ENCODE results near the gene COL27A1. TPM values are rescaled to one million over a fixed set of nuclear protein-coding genes. Genes with fewer than 3 reads are reported as not detected.

Gene COL27A1
- total RNA-seq, 4 donors from 2014 or later = 1.0 to 5.7 (median 3.3) TPM

DNA sequence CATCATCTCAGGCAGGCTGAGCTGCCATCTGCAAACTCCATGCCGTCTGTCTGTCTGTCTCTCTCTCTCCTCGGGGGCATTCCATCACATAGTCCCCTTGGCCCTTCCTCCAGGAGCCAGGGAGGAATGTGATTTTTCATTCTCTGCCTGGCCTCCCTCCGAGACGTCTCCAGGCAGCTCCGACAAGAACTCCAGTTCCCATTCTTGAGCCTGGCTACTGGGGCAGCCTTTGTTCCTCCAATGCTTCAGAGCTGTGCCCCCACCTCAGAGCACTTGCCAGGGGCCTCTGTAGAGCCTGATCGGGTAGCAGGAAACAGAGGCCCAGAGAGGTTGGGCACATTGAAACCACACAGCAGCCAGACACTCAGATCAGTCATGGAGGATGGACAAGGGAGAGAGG is 74.0 kb downstream of the COL27A1 start:
- WGBS, 2 donors (ENCODE audit: low coverage in 1 of 2) = 79% methylated on average over 5 of the region's 6 CpGs; no CpG with 5 or more reads in 1 of the 2 donors
- H3K9me3 ChIP-seq = no peaks in the 10 kb centered on the region

DNA sequence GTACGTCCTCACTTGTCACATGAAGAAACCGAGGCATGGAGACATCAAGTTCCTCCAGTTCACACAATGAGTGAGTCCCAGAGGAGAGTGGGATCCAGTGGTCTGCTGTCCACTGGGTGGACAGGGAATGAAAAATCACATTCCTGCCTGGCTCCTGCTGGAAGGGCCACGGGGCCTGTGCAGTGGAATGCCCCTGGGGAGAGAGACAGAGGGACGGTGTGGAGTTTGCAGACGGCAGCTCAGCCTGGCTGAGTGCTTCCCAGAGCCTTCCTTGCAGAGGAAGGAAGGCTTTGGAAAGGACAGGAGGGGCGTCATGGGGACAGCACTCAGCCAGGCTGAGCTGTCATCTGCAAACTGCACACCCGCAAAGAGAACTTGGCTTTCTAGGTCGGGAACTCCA is 74.7 kb downstream of the COL27A1 start:
- H3K27me3 ChIP-seq = no peaks in the 10 kb centered on the region
- peaks cover 0 to 35% (median 0%) of the 10 kb centered on the region in 3 donors for H3K4me1 ChIP-seq
- 76 to 92% methylated on average over 2 to 5 of the region's 8 CpGs for WGBS, 2 donors (ENCODE audit: low coverage in 1 of 2)
- no peak overlapping the region for H3K27ac ChIP-seq
- no peak for TF ChIP-seq EP300 (IDR thresholded peaks at IDR 0.05)
- TF ChIP-seq POLR2A (IDR thresholded peaks at IDR 0.05) = no peak
- TF ChIP-seq POLR2AphosphoS5 (IDR thresholded peaks at IDR 0.05) = no peak
- TF ChIP-seq, protein P1, sequence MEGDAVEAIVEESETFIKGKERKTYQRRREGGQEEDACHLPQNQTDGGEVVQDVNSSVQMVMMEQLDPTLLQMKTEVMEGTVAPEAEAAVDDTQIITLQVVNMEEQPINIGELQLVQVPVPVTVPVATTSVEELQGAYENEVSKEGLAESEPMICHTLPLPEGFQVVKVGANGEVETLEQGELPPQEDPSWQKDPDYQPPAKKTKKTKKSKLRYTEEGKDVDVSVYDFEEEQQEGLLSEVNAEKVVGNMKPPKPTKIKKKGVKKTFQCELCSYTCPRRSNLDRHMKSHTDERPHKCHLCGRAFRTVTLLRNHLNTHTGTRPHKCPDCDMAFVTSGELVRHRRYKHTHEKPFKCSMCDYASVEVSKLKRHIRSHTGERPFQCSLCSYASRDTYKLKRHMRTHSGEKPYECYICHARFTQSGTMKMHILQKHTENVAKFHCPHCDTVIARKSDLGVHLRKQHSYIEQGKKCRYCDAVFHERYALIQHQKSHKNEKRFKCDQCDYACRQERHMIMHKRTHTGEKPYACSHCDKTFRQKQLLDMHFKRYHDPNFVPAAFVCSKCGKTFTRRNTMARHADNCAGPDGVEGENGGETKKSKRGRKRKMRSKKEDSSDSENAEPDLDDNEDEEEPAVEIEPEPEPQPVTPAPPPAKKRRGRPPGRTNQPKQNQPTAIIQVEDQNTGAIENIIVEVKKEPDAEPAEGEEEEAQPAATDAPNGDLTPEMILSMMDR (IDR thresholded peaks at IDR 0.05) = no peak
- no peaks in the 10 kb centered on the region for H3K9me3 ChIP-seq
- H3K36me3 ChIP-seq = no peaks in the 10 kb centered on the region
- H3K4me3 ChIP-seq = no peak overlapping the region
- ATAC-seq = no peak

More for the DNA sequence above, 74.0 kb downstream of the COL27A1 start:
- TF ChIP-seq POLR2AphosphoS5 (IDR thresholded peaks at IDR 0.05) = no peak
- no peak for TF ChIP-seq POLR2A (IDR thresholded peaks at IDR 0.05)
- TF ChIP-seq, protein P1 (IDR thresholded peaks at IDR 0.05) = no peak
- no peak for TF ChIP-seq EP300 (IDR thresholded peaks at IDR 0.05)
- no peaks in the 10 kb centered on the region for H3K36me3 ChIP-seq
- H3K27ac ChIP-seq = no peak overlapping the region
- H3K4me3 ChIP-seq = no peak overlapping the region
- no peak for ATAC-seq
- peaks cover 0 to 33% (median 0%) of the 10 kb centered on the region in 3 donors for H3K4me1 ChIP-seq
- H3K27me3 ChIP-seq = no peaks in the 10 kb centered on the region

DNA sequence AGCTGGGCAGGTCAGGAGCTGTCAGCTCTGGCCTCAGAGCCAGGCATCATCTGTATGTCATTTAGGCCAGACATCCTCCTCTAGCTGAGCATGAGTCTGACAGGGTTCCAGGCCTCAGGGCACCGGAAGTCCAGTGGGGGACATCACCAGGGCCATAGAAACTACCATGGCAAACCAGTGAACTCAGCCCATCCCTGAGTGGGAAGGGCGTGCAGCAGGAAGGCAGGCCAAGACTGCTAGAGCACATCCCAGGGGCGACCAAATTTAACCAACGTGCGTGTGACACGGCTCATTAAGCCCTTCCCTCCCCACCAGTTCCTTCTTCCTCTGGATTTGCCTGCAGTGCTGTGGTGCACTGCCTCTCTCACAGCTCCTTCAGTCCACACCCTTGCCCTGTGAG is 75.9 kb downstream of the COL27A1 start:
- ATAC-seq = no peak
- 85% methylated on average over 4 of the region's 6 CpGs; no CpG with 5 or more reads in 1 of the 2 donors for WGBS, 2 donors (ENCODE audit: low coverage in 1 of 2)
- Histone ChIP-seq H3K9me3 (no peaks in the 10 kb centered on the region), H3K36me3 (no peaks in the 10 kb centered on the region), H3K27me3 (no peaks in the 10 kb centered on the region), H3K4me3 (no peak overlapping the region), H3K27ac (no peak overlapping the region), H3K4me1 (peaks cover 0 to 29% (median 0%) of the 10 kb centered on the region in 3 donors)
- TF ChIP-seq POLR2A (IDR thresholded peaks at IDR 0.05) = no peak
- TF ChIP-seq POLR2AphosphoS5 (IDR thresholded peaks at IDR 0.05) = no peak
- TF ChIP-seq, protein P1 (IDR thresholded peaks at IDR 0.05) = no peak
- no peak for TF ChIP-seq EP300 (IDR thresholded peaks at IDR 0.05)

DNA sequence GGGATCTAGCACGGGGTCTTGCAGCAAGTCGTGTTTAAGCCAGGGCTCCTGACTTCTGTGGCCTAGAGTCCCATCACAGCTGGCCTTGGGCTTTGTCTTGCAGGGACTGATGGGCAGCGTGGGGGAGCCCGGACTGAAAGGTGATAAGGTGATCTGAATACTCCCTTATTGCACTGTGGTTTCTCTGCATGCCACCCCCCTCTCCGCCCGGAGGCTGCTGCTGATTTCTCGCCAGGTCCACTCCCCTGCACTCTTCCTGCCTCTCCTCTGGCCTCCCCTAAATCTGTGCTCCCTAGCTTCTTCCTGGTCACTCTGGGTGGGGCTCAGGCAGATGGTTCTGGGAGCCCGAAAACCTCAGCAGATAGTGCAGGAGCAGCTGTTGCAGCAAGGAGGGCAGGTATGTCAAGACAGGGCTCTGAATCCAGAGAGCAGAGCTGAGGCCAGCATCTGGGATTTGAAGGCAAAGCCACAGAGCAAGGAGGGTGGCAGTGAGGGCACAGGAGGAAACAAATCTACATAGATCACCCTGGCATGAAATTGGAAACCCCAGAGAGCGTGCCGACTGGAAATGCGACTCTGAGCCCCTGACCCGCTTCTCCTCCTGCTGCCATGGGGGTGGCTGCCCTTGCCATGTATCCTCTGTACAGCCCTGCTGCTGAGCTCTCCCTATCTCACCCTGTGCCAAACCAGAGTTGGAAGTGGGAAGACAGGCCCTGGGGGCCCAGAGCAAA is 76.5 kb downstream of the COL27A1 start:
- no peak for ATAC-seq
- no peaks in the 10 kb centered on the region for H3K9me3 ChIP-seq
- no peak overlapping the region for H3K4me3 ChIP-seq
- 78 to 80% methylated on average over 2 to 7 of the region's 12 CpGs for WGBS, 2 donors (ENCODE audit: low coverage in 1 of 2)
- no peaks in the 10 kb centered on the region for H3K27me3 ChIP-seq
- peaks cover 0 to 32% (median 0%) of the 10 kb centered on the region in 3 donors for H3K4me1 ChIP-seq
- no peak for TF ChIP-seq POLR2A (IDR thresholded peaks at IDR 0.05)
- TF ChIP-seq, protein P1 (IDR thresholded peaks at IDR 0.05) = no peak
- no peak for TF ChIP-seq EP300 (IDR thresholded peaks at IDR 0.05)
- no peak for TF ChIP-seq POLR2AphosphoS5 (IDR thresholded peaks at IDR 0.05)
- no peaks in the 10 kb centered on the region for H3K36me3 ChIP-seq
- H3K27ac ChIP-seq = no peak overlapping the region
